LoVo (cell line): ENCODE measurements around the gene BEST2.

ENCODE experiments used
- DNase-seq: peaks from one replicate; pipeline ENCODE4 v3.0.0-alpha.2; 2016; ENCODE audit warnings: low spot score

Gene BEST2

GRCh38 chr19:12769689-12770088 is 18.1 kb downstream of the BEST2 start:
- DNase-seq = no peak

GRCh38 chr19:12770922-12771321 is 19.3 kb downstream of the BEST2 start:
- no peak for DNase-seq

GRCh38 chr19:12772323-12772722 is 20.7 kb downstream of the BEST2 start:
- no peak for DNase-seq

- no peak for DNase-seq
Measured at GRCh38 chr19:12773571-12773970, 22.0 kb downstream of the BEST2 start.

- DNase-seq = peak; percentile 93
Measured at GRCh38 chr19:12774588-12775555, 23.3 kb downstream of the BEST2 start, which contains the start of gene HOOK2. HOOK2 (minus strand) TSS chr19:12775552; CDS start chr19:12775449, 103 bp downstream.

- DNase-seq = peak; percentile 72
Measured at GRCh38 chr19:12777217-12778016, 25.8 kb downstream of the BEST2 start.

- no peak for DNase-seq
Measured at GRCh38 chr19:12778017-12778904, 26.7 kb downstream of the BEST2 start.

GRCh38 chr19:12778905-12779161 is 27.2 kb downstream of the BEST2 start:
- no peak for DNase-seq

GRCh38 chr19:12779162-12779993 is 27.8 kb downstream of the BEST2 start:
- DNase-seq = no peak

- no peak for DNase-seq
Measured at GRCh38 chr19:12782174-12782423, 30.5 kb downstream of the BEST2 start.

GRCh38 chr19:12782424-12783290 is 31.1 kb downstream of the BEST2 start:
- DNase-seq = no peak

- no peak for DNase-seq
Measured at GRCh38 chr19:12783291-12783848, 31.8 kb downstream of the BEST2 start.

- no peak for DNase-seq
Measured at GRCh38 chr19:12783849-12784393, 32.3 kb downstream of the BEST2 start.

GRCh38 chr19:12784394-12784870 is 32.8 kb downstream of the BEST2 start:
- DNase-seq = no peak

GRCh38 chr19:12784871-12785430 is 33.4 kb downstream of the BEST2 start:
- no peak for DNase-seq

GRCh38 chr19:12785431-12786031 is 33.9 kb downstream of the BEST2 start:
- no peak for DNase-seq

- DNase-seq = no peak
Measured at GRCh38 chr19:12786141-12786870, 34.7 kb downstream of the BEST2 start.

GRCh38 chr19:12786952-12787351 is 35.4 kb downstream of the BEST2 start:
- DNase-seq = no peak
